Daoy (cell line): ENCODE measurements around the gene MYL1. TPM values are rescaled to one million over a fixed set of nuclear protein-coding genes. Genes with fewer than 3 reads are reported as not detected.

Source experiments
- DNase-seq: peaks from one replicate; pipeline ENCODE4 v3.0.0-alpha.2; 2015; ENCODE audit warnings: low read depth
- total RNA-seq: library from RNA; depleted of rRNA; stranded (reverse); fragments of >200 nt; shearing (Covaris generic); gene quantifications from 2 replicates; pipeline ENCODE4 v1.2.3, GENCODE V29; 2014; rRNA removed

MYL1 gene
- total RNA-seq, 1 experiment from 2014 or later, result not detected

- DNase-seq, result no peak
Measured at GRCh38 chr2:210267698-210268097, 47.3 kb downstream of the MYL1 start.

GRCh38 chr2:210264282-210264681 lies 50.7 kb downstream of the MYL1 start:
- no peak for DNase-seq

- DNase-seq, result no peak
Measured at GRCh38 chr2:210263841-210264240, 51.1 kb downstream of the MYL1 start.

GRCh38 chr2:210262036-210262435 lies 52.9 kb downstream of the MYL1 start:
- no peak for DNase-seq

GRCh38 chr2:210259687-210260086 lies 55.3 kb downstream of the MYL1 start:
- DNase-seq, result no peak

- no peak for DNase-seq
Measured at GRCh38 chr2:210252699-210253606, 62.0 kb downstream of the MYL1 start.

GRCh38 chr2:210250622-210251021 lies 64.4 kb downstream of the MYL1 start:
- DNase-seq, result no peak

Other genes with a start within 250 kb of the MYL1 start
- 19.8 and 25.0 TPM in 2 replicates for gene KANSL1L, start 143.8 kb downstream of the MYL1 start, total RNA-seq
- not detected in 2 replicates for gene ACADL, start 89.7 kb downstream of the MYL1 start, total RNA-seq
- 21.9 and 25.6 TPM in 2 replicates for gene LANCL1, start 161.6 kb upstream of the MYL1 start, total RNA-seq
- 11.4 and 11.7 TPM in 2 replicates for gene CPS1, start 241.4 kb upstream of the MYL1 start, total RNA-seq